NT2/D1 (cell line): ENCODE results near the gene SLC25A46.

Source experiments
- SUZ12 ChIP-seq: IDR thresholded peaks from 2 replicates; pipeline ENCODE4 v1.6.1; 2011; ENCODE audit not compliant: insufficient read length, insufficient read depth; ENCODE audit errors: extremely low read depth
- YY1 ChIP-seq: IDR thresholded peaks from 2 replicates; pipeline ENCODE4 v1.6.1; 2011; ENCODE audit not compliant: insufficient read length, insufficient read depth
- ZNF274 ChIP-seq: IDR thresholded peaks from 2 replicates; pipeline ENCODE4 v1.6.1; 2011; ENCODE audit warnings: mild to moderate bottlenecking, low read depth, low read length

GRCh38 chr5:110770286-110770685 lies 31.5 kb downstream of the SLC25A46 start:
- no peak for TF ChIP-seq ZNF274
- no peak for TF ChIP-seq SUZ12
- TF ChIP-seq YY1, result no peak
